Uterus (tissue), 2 donors: Measurements from ENCODE around the gene RBM45.

Source experiments
- CTCF ChIP-seq, 4 experiments: fragments of 200-600 bp in 2 of 4; fragments of 450-650 bp in 2 of 4; sonication (generic) in 2 of 4; IDR thresholded peaks; one replicate each; pipeline ENCODE4 v1.5.1; 2016 to 2019; ENCODE audit warnings: antibody characterized with exemption in 4 of 4, mild to moderate bottlenecking in 2 of 4, moderate library complexity in 1 of 4
- POLR2A ChIP-seq, 2 donors: fragments of 450-650 bp; IDR thresholded peaks; one replicate each; pipeline ENCODE4 v1.6.1; 2016; ENCODE audit warnings: antibody characterized with exemption in 2 of 2, mild to moderate bottlenecking in 1 of 2, moderate library complexity in 1 of 2

GRCh38 chr2:178125125-178125524, 12.9 kb downstream of the RBM45 start:
- TF ChIP-seq CTCF (IDR thresholded peaks at IDR 0.05) (no peak), POLR2A (IDR thresholded peaks at IDR 0.05) (no peak)
